DMS53 (cell line): ENCODE results near the gene BRD7.

ENCODE experiments used
- DNase-seq: peaks from one replicate; lab custom pipeline; 2025; lab: John Stamatoyannopoulos, UW

The BRD7 gene

DNA sequence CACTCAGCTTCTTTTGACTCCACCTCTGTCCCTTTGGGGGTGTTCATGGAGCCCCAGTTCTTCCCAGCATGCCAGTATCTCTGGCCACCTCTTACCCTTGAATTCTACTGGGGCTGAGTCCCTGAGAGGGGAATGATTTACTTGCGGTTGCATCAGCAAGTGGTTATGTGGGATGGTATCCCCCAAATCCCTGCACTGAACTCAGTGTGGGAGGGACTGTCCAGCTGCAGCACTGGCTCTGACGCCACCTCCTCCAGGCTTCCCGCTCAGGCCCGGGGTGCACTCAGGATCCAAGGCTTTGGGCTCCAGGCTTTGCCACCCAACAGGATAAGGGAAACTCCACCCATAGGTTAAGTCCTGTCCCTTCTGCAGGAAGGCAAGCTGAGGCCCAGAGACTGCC, 21.1 kb upstream of the BRD7 start:
- no peak for DNase-seq

DNA sequence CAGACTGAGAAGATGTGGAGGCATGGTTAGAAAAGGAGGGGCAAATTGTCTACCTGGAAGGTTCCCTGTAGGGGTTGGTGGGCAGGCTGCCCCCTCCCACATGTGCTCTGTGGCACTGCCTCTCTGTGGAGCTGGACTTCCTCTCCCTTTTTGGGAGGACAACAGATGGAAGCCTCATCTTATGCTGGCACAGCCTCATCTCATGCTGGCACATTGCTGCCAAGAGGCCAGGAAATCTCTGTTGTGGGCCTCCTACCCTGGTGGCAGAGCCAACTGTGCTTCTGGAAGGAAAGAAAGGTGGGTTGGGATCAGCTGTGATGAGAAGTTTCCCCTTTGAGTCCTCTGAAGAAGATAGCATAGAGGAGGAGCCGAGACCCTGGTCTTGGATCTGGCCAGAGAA, 19.7 kb upstream of the BRD7 start:
- DNase-seq, result no peak

DNA sequence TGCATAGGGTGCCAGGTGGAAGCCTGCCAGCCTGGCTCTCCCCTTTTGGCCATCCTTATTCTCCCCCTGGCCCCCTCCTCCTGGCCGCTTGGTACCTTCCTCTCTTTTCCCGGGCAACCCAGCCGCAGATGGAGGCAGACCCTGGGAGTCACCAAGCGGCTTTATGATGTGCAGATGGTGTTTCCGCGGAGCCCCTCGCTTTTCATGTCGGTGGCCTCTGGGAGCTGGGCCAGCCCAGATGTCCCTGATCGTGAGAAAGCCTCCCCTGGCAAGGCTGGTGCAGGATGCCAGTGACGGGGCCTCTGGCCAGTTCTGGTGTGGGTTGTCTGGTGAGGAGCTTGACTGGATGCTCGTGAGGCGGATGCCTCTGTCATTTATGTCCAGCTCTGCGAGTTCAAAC, 18.0 kb upstream of the BRD7 start:
- no peak for DNase-seq

DNA sequence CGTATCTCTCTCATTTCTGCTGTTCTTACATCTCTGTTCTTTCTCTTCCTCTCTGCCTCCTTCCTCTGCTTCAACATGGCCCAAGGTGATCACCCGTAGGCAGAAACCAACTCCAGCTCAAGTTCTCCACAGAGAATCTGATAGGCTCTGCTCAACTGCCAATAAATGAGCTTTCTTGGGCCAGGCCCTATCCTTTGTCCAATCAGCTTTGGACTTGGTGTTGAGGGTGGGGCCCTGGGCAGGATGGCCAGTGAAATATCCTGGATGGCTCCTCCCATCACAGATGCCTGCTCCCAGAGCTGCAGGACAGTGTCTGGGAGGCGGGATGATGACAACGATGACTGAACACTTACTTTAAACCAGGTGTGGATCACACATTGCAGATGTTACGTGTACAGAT, 17.4 kb upstream of the BRD7 start:
- peak; percentile 9 for DNase-seq

DNA sequence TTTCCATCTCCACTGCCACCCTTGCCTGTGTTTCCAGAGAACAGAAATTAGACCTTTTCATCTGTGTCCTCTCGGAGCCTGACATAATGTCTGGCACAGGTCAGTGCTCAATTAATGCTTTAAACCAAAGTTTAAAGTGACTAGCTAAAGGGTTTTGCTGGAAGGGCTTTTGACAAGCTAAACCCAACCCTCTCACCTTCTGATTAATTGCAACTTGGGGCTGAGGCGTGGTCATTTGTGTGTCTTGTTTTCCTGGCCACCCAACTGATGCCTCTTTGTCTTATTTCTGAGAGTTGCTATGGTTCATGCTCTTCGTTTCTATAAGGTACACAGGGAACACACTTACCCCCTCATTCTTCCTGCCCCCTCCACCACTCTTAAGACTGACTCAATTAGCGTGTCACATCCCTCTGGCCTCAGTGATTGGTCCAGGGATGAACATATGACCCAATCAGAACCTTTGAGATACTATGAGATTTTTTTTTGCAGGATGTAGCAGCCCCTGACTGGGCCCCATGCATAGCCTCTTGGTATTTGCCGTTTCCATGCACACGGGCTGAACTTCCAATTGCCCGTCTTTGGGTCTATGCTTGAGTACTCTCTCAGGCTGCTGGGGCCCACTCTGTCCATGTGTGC, 15.8 kb upstream of the BRD7 start:
- no peak for DNase-seq

DNA sequence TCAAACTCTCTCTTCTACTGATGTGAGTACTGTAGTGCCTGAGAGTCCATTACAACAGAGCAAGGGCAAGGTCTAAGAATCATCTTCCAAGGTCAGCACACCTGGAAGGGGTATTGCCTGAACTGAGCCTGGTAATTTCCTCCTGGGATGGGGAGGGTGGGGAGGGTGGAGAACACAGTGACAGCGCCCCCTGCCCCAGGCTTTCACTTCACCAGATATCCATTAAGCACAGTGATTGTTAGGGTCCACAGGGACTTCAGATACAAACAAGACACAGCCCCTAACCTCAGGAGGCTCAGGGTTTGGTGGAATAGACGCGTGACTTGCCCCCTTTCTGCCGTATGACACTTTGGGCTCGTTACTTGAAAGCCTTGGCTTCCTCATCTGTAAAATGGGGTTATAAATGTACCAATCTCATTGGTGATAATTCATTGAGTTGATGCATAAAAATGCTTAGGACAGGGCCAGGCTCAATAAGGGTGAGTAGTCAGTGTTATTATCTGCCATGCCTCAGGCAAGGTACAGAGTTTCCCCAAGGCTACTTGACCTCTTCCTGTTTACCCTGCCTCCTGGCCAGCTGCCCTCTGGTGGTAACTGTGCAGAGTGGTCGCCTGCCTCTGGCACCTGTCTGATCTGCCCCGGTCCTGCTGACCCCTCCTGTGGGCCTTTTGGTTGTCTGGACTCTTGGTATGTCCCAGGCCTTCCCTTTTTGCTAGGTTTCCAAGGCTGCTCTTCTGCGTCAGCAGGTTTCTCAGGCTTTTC, 13.1 kb upstream of the BRD7 start:
- DNase-seq, result peak; percentile 62

DNA sequence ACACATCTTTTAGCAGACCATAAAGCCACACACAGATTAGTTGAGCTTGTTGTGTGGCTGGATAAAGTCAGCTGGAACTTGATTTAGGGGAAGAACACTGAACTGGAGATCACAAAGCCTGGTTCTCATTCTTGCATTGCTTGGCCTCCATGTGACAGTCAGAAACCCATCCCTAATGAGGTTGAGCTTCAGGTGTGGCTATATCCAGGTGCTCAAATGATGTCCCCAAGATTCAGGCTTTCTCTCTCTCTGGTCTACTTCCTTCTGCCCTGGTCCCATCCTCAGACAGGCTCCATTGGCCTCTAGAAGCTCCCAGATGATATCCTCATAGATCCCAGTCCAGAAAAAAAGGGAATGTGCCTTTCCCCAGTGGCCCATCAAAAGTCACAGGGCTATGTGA, 9.6 kb upstream of the BRD7 start:
- no peak for DNase-seq

DNA sequence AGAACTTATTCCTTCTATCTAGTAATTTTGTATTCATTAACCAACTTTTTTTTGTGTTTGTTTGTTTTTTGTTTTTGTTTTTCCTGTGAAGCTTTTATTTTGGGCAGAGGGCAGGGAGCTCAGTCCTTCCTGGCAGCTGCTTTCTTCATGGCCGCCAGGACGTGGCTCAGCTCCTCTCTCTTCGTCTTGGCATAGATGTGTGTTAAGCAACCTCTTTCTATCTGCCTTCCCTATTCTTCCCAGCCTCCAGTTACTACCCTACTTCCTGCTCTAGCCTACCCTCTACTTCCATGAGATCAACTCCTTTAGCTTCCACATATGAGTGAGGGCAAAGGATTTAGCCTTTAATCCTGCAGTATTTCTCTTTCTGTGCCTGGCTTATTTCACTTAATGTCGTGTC, 8.2 kb upstream of the BRD7 start:
- no peak for DNase-seq

DNA sequence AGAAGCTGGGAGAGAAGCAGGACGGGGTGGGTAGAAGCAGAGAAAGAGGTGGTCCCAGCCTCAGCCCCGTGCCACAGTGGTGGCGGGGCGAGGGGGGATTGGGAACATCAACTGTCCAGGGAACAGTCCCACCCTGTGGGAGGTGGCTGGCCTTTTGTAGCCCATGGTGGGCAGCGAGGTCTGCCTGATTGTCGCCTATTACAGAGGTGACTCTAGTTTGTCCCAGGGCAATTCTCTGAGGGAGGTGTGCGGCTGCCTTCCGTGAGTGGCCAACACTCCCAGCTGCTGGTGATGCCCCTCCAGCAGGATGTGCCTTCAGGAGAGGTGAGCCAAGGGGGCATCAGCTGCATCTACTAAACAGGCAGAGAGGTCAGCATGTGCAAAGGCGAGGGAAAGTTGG, 5.0 kb upstream of the BRD7 start:
- no peak for DNase-seq

DNA sequence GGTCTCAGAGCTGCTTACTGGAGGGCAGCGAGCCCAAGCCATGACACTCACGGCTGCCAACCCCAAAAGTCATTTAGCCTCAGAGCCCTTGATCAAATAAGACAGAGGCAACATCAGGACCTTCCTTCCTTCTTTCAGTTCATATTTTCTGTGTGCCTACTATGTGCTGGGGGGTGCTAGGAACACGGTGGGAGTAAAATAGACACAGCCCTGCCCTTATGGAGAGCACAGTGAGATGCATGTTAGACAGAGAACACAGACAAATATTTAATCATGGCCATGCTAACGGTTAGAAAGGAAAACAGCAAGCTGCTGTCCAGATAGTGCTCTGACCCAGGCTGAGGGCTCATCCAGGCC, 4.5 kb upstream of the BRD7 start:
- DNase-seq, result no peak

DNA sequence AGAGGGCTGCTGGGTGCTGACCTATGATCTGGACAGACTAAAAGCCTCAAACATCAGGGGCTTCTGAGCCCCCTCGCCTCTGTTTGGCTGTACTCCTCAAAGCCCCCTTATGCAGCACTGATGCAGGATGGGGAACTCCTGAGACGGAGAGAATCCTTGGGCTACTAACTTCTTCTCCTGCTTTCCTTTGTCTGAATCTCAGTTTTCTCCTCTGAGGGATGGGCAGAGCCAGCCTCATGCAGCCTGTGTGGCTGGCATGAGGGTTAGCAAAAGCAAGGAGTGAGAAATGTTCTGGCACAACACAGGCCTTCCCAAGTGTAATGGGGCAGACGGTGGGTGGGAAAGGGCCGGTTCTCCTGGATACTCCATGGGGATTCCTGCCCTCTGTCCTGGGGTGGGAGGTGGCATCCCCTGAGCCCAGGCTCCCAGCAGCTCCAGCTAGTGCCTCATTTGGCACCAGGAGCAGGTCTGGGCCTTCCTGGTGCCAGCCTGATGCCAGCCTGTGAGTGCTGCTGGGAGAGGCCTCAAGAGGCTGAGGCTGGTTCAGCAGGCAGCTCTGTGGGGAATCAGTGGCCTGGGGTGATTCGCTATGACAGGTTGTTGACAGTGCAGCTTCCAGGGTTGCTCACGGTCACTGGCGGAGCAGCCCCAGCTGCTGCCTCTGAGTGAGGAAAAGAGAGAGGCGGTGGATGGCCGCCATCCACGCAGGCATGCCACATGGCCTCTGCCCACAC, 4.0 kb upstream of the BRD7 start:
- peak; percentile 69 for DNase-seq

DNA sequence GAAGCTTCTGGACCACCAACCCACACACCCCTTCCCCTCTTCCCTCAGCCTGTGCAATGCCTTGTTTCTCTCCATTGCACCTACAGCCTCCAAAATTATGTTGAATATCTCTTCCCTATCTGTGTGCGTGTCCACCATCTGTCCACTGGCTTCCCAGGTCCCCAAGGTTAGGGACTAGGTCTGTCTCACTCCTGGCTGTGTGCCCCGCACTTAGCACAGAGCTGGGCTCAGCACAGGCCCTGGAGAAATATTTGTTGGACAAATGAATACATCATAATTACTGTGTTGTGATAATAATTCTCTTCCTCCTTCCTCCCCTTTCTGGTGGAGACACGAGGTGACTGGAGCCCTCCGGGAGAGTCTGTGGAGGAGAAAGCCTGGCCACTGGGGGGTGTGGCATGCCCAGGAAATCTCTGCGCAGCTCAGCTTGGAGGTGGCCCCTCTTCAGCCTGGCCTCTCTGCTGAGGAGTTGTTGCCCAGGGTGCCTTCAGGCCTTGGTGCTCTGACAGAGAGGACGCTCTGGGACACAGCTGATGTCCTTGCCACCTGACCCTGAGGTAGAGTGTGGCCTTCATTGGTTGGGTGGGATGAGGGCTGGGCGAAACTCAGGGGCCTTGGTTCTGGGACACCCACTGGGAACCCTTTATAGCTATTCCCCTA, 3.3 kb upstream of the BRD7 start:
- peak; percentile 26 for DNase-seq

DNA sequence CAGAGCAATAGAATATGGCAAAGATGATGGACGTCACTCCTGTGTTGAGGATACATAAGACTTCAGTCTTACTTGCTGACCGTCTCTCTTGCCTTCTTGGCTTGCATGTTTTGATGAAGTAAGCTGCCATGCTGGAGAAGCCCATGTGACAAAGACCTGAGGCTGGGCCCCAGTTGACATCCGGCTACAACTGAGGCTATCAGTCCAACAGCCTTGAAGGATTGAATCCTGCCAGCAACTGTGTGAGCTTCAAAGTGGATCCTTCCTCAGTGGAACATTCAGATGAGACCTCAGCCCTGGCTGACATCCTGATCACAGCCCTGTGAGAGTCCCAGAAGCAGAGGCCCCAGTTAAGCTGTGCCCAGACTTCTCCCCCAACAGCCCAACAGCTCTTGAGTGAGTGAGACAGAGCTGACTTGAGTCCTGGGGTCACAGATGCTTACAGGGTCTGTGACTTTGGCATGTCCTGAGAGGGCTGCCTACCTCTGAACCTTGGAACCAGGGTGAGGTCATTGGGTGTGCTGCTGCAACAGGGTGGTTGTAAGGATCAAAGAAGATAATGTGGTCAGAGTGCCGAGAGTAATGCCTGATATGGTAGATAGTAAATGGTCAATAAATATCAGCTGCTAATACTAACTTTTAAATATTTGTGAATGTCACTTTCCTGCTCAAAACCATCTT, 2.4 kb upstream of the BRD7 start:
- DNase-seq, result no peak

DNA sequence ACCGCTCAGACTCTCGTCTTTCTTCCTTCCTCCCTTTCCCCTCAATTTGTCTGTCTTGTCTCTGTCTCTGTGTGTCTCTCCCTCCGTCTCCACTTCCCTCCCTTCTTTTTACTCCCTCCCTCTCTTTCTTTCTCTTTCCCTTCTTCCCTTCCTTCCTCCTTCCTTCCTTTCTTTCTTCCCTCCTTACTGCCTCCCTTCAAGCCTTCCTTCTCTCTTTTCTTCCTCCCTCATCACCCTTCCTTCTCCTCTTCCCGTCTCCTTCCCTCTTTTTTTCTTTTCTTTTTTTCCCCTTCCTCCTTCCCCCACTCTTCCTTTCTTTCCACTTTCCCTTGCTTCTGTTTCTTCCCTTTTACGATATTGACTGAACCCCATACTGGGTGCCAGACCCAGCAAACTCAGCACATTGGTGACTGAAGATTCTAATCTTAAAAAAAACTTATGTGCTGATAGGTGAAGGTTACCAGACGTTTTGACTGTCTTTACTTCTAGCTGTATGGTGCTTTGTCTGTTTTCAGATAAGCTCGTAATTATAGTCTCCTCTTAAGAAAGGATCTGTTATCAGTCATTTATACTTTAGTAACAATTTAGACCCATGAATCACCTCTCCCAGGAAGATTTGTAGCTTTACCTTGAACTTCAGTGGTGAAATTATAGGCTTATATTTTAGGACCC, 481 bp upstream of the BRD7 start:
- DNase-seq, result no peak

DNA sequence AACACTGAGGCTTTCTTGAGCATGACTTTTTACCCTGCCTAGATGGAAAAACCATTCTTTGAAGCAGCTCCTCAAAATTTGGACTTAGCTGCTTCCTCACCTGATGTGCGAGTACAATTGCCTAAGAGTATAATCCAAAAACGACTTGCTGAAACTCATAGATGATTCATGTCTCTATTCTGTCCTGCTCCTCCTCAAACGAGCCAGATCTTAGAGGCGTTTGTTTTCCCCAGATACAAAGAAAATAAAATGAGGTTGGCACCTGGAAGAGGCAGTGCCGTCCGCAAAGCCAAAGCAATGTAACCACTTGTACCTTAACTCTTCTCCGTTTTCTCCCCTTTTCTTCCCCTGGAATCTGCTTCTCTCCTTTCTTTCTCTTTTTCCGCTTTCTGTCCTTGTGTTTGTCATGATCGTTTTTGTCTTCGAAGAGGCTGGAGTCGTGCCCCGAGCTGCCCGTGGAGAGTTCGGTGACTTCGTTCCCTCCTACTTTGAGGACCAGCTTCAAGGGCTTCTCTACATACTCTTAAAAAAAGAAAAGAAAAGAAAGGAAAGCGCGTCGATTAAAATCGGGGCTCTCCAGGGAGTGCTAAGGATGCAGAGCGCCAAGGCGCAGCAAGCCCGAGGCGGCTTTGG, 895 bp downstream of the BRD7 start:
- DNase-seq, result no peak

DNA sequence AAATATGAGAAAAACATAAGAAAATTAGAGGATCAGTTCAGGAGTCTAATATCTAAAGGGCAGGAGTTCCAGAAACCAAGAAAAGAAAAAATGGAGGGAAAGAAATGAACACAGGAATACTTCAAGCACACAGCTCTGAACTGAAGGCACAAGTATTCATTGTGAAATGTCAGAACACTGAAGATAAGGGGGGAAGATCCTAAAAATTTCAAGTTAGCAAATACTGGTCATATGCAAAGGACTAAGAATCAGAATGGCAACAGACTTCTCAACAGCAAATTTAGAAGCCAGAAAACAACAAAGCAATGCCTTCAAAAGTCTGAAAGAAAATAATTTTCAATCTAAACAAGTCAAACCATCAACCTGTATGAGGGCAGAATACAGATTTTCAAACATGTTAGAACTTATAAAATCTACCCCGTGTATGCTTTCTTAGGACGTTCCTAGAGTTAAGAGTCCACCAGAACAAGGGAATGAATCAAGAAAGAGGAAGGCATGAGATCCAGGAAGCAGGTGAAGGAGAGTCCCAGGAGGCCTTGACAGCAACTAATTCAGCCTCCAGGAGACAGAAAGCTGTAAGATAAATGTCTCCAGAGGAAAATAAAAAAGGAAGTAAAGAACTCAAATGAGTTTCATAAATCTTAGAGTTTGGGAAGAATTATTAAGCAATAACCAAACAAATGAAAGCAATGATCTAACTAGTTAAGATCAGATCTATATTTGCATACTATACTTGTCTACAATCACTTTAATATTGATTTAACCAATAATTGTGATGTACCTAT, 2.8 kb downstream of the BRD7 start:
- DNase-seq, result no peak

DNA sequence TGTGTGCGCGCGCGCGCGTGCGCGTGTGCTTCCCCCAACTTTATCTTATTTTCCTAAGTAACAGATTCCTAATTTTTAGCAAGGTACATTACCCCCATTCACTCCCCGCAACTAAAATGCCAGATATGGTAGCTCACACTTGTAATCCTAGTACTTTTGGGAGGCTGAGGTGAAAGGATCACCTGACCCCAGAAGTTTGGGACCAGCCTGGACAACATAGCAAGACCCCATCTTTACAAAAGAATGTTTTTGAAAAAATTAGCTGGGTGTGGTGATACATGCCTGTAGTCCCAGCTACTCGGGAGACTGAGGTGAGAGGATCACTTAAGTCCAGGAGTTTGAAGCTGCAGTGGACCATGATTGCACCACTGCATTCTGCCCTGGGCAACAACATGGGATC, 5.1 kb downstream of the BRD7 start:
- no peak for DNase-seq

DNA sequence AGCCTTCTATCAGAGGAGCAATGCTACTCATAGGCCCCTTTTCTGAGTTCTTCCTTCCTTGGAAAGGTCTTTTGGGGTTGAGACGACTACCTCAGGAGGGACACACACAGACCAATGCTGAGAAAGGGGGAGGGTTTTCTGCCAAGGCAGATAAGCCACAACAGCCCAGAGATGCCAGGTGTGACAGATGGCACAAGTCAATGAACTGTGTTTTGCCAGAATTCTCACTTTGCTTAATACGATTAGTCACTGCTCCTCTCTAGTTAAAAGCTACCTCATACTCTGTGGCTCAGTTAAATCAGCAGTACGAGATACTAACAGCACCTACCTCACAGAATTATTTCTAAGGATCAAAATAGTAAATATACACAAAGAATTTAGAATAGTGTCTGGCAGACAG, 8.0 kb downstream of the BRD7 start:
- peak; percentile 9 for DNase-seq

DNA sequence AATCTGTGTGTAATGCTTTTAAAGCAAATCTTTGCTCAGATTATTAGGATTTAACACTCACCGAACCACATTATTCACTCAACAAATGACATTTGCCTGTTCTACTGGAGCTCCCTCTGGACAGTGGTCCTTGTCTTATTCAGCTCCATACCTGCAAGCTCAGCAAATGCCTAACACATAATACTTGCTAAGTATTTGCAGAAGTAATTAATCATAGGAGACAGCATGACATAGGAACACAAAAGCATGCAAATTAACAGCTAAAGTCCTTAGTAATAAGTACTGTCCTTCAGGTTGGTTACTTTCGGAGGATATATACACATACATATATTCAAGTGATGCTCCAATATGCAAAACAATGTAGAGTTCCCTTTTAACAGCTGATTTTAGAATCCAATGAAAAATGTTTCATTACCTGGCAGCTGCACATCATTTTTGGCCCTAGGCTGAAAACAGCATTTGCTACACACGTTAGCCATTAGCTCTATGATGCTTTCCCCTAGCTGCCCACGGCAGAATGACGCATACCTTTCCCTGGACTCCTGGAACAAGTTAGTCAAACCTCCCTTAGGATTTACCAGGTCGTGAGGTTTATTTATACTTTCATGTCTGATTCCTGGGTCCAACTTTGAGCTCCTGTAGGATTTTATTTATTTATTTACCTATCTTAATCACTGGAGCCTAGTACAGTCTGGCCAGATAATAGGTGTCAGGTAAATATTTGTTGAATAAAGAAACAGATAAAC, 8.6 kb downstream of the BRD7 start:
- no peak for DNase-seq

DNA sequence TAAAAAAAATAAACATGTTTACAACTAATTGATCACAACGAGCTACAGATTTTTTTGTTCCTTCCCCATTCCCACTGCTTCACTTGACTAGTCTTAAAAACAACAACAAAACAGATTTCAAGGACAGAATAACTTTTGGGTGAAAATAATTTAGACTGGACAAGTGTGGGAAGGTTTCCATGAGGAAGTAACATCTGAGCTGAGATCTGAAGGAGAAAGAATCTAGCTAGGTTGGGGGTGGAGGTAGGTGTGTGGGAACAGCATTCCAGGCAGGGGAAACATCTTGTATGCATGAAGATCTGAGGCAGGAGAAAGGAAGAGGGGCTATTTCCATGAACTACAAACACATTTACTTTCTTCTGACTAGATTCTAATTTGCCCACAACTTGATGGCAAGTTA, 9.2 kb downstream of the BRD7 start:
- no peak for DNase-seq
